ENCODE results near the gene GPR132. TPM values are rescaled to one million over a fixed set of nuclear protein-coding genes. Genes with fewer than 3 reads are reported as not detected.
A peak's percentile ranks its signal among the peaks of the same experiment; 100 is the strongest.
"Not testable (repeated sequence)": the region's sequence is repeated elsewhere in the genome, so short reads cannot be mapped to it uniquely, and the experiment has no call there.

GPR132 gene
- total RNA-seq, 3 donors from 2014 or later, result 1.3 to 2.9 (median 1.8) TPM

DNA sequence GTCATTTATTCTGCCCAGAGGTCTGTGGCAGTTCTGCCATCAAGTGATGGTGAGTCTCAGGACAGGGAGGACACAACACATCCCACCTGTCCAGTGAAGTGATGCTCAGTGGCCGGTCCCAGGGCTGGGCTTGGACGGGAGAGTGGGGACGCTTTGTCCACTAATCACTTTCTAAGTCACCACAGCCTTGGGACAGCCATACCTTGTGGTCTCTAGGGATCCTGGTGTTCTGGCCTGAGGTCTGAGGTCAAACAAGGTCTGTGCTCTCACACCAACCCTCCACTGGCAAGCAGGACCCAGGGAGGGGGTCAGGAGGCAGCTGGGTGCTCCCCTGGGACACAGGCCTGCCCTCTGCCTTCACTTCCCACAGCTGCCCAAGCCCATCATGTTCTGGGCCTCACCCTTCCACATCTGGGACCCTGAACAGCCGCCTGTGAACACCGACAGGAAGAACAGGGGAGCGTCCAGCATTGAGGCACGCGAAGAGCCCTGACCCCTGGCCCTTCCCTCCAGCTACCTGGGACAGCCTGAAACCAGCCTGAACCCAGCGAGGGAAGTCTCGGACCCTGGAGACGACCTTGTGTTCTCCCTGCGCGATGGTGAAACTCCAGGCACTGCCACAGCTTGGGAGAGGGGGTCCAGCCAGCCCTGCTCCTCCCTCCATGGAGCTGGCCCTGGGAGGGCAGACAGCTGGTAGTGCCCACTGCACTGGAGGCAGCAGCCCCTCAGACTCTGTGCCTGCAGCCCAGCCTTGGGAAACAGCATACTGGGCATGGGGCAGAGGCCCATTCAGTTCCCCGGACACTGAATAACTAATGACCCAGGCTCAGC is 19.7 kb upstream of the GPR132 start:
- Histone ChIP-seq H3K9me3 (no peaks in the 10 kb centered on the region), H3K4me3 (no peak overlapping the region), H3K27me3 (no peaks in the 10 kb centered on the region), H3K4me1 (peaks cover 9 to 17% of the 10 kb centered on the region in 2 donors), H3K36me3 (no peaks in the 10 kb centered on the region), H3K27ac (no peak overlapping the region)
- intact Hi-C loops (cut with DNase I; ENCODE audit: low total_unique reads), result no loop called here
- TF ChIP-seq POLR2A (IDR thresholded peaks at IDR 0.05) (no peak), CTCF (IDR thresholded peaks at IDR 0.05) (no peak), POLR2AphosphoS5 (IDR thresholded peaks at IDR 0.05) (no peak)
- peak in 1 of 2 donors; percentile 43 for DNase-seq (ENCODE audit: low spot score in 2 of 2)

DNA sequence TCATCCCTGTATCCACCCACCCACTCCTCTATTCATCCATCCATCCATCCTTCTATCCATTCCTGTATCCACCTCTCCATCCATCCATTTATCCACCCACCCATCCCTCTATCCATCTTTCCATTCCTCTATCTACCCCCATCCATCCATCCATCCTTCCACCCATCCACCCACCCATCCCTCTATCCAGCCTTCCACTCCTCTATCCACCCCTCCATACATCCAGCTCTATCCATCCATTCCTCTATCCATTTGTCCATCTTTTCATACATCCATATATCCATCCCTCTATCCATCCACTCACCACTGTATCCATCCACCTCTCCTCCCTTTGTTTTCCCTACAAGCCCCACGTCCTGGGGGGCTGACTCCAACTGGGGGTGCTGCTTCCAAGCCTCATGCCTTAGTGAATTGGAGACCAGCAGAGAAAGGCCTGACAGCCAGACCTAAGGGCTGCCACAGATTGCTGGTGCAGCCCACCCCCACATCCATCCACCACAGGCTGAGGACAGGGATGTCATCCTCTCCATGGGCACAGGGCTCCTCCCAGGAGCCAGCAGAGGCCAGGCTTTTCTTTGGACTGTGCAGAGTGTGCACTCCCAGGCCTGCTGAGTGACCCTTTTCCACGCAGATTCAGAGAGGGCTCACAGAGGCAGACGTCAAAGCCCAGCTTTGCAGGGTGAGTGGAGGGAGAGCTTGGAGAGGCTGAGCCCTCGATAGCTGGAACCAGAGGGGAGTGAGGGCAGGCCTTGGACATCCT is 18.9 kb upstream of the GPR132 start:
- Histone ChIP-seq H3K27ac (no peak overlapping the region), H3K4me3 (no peak overlapping the region), H3K27me3 (no peaks in the 10 kb centered on the region), H3K36me3 (no peaks in the 10 kb centered on the region), H3K9me3 (no peaks in the 10 kb centered on the region), H3K4me1 (peaks cover 9 to 17% of the 10 kb centered on the region in 2 donors)
- TF ChIP-seq CTCF (IDR thresholded peaks at IDR 0.05) (no peak), POLR2A (IDR thresholded peaks at IDR 0.05) (no peak), POLR2AphosphoS5 (IDR thresholded peaks at IDR 0.05) (no peak)
- DNase-seq (ENCODE audit: low spot score in 2 of 2), result no peak
- intact Hi-C loops (cut with DNase I; ENCODE audit: low total_unique reads), result no loop called here

DNA sequence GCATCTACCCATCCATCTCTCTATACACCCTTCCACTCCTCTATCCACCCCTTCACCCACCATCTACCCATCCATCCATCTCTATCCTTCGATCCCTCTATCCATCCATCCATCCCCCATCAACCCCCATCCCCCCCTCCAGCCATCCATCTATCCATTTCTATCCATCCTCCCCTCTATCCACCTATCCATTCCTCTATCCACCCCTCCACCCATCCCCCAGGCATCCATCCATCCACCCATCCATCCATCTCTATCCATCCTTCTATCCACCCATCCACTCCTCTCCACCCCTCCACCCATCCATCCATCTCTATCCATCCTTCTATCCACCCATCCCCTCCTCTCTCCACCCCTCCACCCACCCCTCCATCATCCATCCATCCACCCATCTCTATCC is 17.5 kb upstream of the GPR132 start:
- TF ChIP-seq CTCF (IDR thresholded peaks at IDR 0.05), result no peak
- no peak for TF ChIP-seq POLR2AphosphoS5 (IDR thresholded peaks at IDR 0.05)
- TF ChIP-seq POLR2A (IDR thresholded peaks at IDR 0.05), result no peak
- intact Hi-C loops (cut with DNase I; ENCODE audit: low total_unique reads), result no loop called here
- no peaks in the 10 kb centered on the region for H3K27me3 ChIP-seq
- no peak for DNase-seq (ENCODE audit: low spot score in 2 of 2)
- H3K9me3 ChIP-seq, result no peaks in the 10 kb centered on the region
- H3K4me1 ChIP-seq, result peaks cover under 1 to 5% of the 10 kb centered on the region in 2 donors
- no peaks in the 10 kb centered on the region for H3K36me3 ChIP-seq
- no peak overlapping the region for H3K27ac ChIP-seq
- no peak overlapping the region for H3K4me3 ChIP-seq

- DNase-seq (ENCODE audit: low spot score in 2 of 2); H3K27me3 ChIP-seq; intact Hi-C loops (cut with DNase I; ENCODE audit: low total_unique reads): not testable (repeated sequence)
Measured at GRCh38 chr14:105081473-105081872, 16.2 kb upstream of the GPR132 start.

DNA sequence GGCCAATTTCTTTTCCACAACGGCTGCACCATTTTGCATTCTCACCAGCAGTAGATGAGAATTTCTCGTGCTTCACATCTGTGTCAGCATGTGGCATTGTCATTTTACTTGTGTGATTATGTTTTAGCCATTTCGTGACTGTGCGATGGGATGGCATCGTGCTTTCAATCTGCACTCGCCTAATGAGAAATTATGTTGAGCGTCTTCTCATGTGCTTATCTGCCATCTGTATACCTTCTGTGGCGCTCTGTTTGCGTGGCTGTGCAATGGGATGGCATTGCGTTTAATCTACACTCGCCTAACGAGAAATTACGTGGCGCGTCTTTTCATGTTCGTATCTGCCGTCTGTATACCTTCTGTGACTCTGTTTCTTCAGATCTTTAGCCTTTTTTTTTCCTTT is 14.9 kb upstream of the GPR132 start:
- TF ChIP-seq CTCF (IDR thresholded peaks at IDR 0.05) (no peak), POLR2A (IDR thresholded peaks at IDR 0.05) (no peak), POLR2AphosphoS5 (IDR thresholded peaks at IDR 0.05) (no peak)
- H3K36me3 ChIP-seq, result no peaks in the 10 kb centered on the region
- no peaks in the 10 kb centered on the region for H3K9me3 ChIP-seq
- no peak overlapping the region for H3K27ac ChIP-seq
- H3K4me1 ChIP-seq, result no peaks in the 10 kb centered on the region
- H3K27me3 ChIP-seq, result peaks cover 0 to 10% of the 10 kb centered on the region in 2 donors
- intact Hi-C loops (cut with DNase I; ENCODE audit: low total_unique reads), result no loop called here
- no peak overlapping the region for H3K4me3 ChIP-seq
- no peak for DNase-seq (ENCODE audit: low spot score in 2 of 2)

More at GRCh38 chr14:105081473-105081872, 16.2 kb upstream of the GPR132 start:
- not testable (repeated sequence) for H3K4me1 ChIP-seq, H3K36me3 ChIP-seq, H3K27ac ChIP-seq, H3K4me3 ChIP-seq, H3K9me3 ChIP-seq

Measured in breast epithelium (tissue), 4 donors.